ENCODE results near the gene SHTN1.

DNA sequence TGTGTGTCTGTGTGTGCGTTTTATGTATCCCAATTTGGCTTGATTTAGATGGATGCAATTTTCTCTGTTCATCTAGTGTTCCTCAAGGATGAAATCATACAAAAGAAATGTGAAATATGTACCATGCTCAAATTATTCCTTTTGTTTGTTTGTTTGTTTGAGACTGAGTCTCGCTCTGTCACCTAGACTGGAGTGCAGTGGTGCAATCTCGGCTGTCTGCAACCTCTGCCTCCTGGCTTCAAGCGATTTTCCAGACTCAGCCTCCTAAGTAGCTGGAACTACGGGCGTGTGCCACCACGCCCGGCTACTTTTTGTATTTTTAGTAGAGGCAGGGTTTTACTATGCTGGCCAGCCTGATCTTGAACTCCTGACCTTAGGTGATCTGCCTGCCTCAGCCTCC lies 11.3 kb upstream of the SHTN1 start:
- TF ChIP-seq, protein P1, sequence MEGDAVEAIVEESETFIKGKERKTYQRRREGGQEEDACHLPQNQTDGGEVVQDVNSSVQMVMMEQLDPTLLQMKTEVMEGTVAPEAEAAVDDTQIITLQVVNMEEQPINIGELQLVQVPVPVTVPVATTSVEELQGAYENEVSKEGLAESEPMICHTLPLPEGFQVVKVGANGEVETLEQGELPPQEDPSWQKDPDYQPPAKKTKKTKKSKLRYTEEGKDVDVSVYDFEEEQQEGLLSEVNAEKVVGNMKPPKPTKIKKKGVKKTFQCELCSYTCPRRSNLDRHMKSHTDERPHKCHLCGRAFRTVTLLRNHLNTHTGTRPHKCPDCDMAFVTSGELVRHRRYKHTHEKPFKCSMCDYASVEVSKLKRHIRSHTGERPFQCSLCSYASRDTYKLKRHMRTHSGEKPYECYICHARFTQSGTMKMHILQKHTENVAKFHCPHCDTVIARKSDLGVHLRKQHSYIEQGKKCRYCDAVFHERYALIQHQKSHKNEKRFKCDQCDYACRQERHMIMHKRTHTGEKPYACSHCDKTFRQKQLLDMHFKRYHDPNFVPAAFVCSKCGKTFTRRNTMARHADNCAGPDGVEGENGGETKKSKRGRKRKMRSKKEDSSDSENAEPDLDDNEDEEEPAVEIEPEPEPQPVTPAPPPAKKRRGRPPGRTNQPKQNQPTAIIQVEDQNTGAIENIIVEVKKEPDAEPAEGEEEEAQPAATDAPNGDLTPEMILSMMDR (conservative IDR thresholded peaks at IDR 0.05): no peak
- no peak for TF ChIP-seq ZFX (IDR thresholded peaks at IDR 0.05)

Data from C4-2B (cell line).